Activated CD4-positive, alpha-beta T cell treated with anti-CD3 and anti-CD28 coated beads, Interleukin-2, amount 50 U/mL, for 24 hours (primary cell): ENCODE measurements around the gene CDC42BPG.

Experiments used
- DNase-seq, 2 donors: peaks; one replicate each; pipeline ENCODE4 v3.0.0-alpha.2; 2020; ENCODE audit warnings: low read depth in 1 of 2, low spot score in 1 of 2

CDC42BPG gene

GRCh38 chr11:64789331-64790204 is 54.9 kb downstream of the CDC42BPG start:
- no peak for DNase-seq

- no peak for DNase-seq
Measured at GRCh38 chr11:64788321-64789215, 55.9 kb downstream of the CDC42BPG start.

DNA sequence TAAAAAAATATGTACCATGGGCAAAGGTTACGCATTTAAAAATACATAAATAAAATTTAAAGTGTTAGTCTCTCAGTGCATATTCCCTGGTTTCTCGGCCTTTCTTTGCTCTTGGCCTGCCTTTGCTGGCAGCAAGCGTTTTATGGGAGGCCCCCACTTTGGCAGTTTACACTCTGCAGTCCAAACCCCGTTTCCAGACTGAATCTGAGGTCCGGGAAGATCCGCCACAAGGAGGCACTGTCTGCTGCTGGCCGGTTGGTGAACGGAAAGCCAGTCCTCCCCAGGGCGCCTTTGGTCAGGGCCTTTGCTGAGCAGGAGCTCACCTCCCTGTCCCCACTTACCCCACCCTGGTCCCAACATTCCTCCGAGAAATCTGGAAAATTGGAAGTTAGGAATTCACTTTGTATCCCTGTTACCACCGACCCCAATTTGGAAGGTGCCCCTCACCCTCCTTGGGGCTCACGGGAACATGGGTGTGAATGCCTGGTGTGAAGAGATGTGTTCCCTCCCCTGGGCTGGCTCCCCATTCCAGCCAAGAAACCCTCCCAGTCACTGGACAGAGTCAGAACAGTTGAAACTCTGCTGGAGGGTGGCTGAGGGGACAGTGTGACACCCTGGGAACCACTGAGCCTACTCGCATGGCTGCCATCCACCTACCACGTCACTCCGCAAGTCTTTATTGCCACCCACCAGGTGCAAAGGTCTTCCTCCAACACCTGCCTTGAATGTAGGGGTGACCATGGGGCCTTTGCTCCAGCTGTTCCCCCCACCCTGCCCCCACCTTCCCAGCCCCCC is 56.7 kb downstream of the CDC42BPG start:
- DNase-seq: no peak

- DNase-seq: no peak
Measured at GRCh38 chr11:64786308-64786707, 58.1 kb downstream of the CDC42BPG start.

DNA sequence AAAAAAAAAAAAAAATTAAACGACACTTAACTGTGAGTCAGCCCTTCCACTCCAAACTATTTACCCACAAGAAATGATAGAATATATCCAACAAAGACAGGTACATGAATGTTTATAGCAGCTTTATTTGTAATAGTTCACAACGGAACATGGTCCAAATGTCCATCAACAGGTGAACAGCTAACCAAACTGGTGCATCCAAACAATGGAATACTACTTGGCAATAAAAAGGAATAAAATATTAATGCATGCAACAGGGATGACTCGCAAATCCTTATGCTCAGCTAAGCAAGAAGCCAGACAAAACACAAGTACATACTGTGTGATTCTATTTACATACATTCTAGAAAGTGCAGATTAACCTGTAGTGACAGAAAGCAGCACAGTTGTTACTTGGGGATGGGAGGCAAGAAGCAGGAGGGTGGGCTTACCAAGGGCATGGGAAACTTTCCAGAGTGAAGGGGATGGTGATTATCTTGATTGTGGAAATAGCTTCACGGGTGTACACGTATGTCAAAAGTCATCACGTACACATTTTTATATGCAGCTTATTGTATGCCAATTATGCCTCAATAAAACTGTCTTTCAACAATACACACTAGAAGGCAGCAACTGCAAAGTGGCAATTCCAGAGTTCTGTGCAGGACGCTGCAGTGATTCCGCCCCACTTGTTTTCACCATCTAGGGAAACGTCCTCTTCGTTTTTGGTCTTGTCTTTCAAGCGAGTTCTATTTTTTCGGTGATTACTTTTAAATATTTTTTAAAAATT is 59.5 kb downstream of the CDC42BPG start:
- DNase-seq: no peak

- DNase-seq: peak; percentile 94 to 100
Measured at GRCh38 chr11:64778473-64779298, 65.8 kb downstream of the CDC42BPG start, which contains the start of gene SF1. Gene SF1, minus strand, starts transcription at chr11:64778542. Its CDS starts 150 bp downstream, at chr11:64778392.

GRCh38 chr11:64778223-64778472 is 66.3 kb downstream of the CDC42BPG start:
- DNase-seq: no peak

- peak; percentile 60 to 63 for DNase-seq
Measured at GRCh38 chr11:64777449-64778222, 66.8 kb downstream of the CDC42BPG start.

GRCh38 chr11:64776875-64777274 is 67.6 kb downstream of the CDC42BPG start:
- no peak for DNase-seq

- no peak for DNase-seq
Measured at GRCh38 chr11:64776425-64776824, 68.0 kb downstream of the CDC42BPG start.

DNA sequence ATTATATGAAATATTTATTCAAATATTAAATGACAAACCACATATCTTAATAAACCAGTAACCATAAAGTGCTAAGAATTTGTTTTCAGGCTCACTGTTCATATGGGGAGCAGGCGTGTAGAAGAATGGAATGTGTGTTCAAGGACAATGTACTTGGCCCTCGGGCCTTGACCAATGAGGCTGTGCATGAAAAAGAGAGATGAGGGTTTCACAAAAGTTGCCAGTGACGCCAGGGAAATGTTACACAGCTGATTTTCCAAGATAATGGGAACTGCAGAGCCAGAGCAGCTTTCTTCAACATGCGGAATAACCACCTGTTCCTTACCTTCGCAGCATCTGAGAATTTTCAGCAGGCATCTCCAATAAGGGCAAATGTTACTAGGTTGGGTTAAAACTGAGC is 70.3 kb downstream of the CDC42BPG start:
- DNase-seq: no peak
